Measurements from ENCODE around the gene PGBD1.

Gene PGBD1

DNA sequence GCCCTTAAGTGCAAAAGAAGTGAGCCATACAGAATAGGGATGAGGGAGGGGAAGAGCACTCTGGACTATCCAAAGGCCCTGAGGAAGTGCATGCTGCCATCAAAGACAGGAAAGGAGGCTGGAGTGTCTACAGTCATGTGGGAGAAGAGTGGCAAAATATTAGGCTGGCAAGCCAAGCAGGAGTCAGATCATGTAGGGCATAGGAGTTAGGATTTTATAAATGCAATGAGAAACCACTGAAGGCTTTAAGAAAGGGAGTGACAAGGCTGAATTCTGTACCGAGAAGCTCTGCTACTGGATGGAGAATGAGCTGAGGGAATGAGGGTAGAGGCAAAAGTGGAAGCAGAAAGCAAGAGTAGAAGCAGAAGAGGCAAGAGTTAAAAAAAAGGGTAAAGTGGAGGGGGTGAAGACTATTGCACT, 52.2 kb downstream of the PGBD1 start:
- DNase-seq, result no peak

DNA sequence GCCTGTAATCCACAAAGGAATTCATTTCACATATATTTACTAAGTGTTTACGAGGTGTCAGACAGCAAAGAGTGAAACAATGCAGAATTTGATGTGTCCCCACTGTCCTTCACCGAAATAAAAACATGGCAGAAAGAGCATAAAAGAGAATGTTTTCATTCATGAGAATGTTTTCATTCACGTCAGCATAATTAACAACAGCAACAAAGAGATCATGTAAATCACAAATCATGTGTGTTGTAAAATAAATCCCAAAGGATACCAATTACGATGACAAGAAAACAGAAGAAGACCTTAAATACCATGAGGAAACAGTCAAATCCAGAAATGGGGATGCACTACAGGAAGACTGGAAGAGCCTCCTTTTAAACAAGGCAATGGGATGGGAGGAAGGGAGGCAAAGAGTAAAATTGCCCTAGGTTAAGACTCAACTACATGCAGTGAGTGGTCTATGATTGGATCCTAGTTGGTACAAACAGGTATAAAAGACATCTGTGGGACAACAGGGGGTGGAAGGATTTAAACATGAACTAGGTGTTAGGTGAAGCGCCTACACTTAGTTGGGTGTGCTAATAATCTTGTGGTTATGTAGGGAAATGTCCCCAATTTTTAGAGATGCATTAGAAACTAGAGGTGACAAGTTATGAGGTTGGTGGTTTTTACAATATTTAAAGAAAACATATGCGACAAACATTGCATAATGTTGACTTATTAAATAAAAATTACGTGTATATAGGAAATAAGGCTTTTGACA, 53.1 kb downstream of the PGBD1 start:
- no peak for DNase-seq

DNA sequence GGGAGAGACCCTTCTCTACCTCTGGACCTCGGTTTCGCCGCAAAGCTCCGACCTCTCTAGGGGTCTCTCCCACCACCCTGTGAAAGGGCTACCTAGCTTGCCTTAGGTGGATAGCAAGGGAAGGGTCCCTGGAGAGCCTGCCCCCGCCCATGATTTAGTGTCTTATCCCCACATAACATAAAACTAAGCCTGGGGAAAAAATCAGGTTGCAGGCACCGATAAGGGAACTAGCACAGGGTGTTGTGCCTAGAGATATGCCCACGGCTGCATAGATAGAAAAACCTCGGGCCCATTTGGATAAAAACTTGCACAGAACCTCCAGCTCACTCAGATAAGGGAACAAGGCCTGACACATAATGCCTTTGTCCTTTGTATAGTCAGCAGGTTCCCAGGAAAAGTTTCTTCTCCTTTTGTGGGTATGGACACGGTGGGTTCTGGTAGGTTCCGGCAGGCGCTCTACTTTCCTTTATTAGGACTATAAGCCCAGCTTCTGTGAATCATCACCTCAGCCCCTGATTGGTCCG, 53.7 kb downstream of the PGBD1 start:
- peak in 1 of 56 donors; percentile 34 for DNase-seq

DNA sequence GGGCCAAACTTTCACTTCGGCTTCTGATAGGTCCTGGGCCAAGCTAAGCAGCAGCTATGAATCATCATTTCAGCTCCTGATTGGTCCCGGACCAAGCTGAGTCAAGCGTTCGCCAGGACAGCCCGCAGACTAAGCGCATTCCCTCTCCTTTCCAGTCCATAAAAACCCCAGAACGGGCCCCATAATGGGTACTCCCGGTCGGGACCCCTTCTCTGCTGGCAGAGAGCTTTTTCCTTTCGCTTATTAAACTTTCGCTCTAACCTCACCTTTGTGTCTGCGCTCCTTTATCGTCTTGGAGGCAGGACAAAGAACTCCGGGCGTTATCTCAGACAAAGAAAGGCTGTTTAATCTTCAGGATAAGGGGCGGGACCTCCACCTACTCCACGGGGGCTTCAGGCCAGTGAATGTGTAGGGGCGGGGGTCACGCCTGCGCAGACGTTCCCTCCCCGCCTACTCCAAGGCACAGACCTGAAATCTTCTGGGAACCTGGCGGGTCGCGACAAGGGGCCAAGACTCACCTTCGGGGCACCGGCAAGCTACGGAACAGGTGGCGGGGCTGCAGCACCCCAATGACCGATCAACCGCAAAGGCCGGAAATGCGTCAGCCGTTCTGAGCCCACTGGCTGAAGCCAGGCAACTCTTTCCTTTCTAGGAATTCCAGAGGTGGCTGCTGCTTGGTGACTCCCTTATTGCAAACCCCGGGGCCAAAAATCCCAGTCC, 54.4 kb downstream of the PGBD1 start, which contains the start of gene ZSCAN31:
TSS of gene ZSCAN31 (minus strand) at position 585 of the 720 bp plus-strand sequence. CDS start 6,465 bp downstream, outside the sequence.
- DNase-seq, result peak; percentile 42 to 98 (median 82)

DNA sequence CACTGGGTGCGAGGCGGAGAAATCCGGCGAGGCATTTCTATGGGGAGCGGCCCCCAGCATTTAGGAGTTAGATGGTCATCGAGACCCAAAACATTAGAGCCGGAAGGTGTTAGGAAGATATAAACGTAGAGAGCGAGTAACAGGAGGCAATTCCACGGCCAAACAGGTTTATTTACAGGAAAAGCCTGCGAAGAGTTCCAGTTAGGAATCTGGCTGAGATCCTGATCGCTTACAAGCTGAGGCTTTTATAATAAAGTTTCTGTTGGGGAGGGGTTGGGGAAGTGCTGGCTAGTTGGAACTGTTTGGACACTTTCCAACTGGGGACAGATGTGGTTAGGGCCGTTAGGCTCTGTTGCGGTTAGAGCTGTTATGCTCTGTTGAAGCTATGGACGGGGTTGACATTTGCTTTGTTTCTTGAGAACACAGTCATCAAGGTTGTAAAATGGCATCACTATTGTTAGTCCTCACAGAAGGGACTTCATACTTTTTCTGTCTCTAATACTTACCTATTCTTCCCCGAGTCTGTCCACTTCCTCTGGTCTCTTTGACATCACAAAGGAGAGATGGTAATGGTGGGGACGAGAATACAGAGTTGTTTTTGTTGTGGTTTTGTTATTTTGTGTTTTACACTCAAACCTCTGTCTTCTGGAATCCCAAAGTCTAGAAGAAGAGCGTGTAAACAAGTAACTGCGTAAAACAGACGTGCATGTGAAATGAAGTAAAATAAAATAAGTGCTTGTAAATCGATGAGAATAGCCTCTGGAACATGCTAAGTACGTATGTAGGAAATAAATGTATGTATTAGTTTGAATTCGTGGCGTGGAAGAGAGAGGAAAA, 55.1 kb downstream of the PGBD1 start:
- peak in 17 of 56 donors; percentile 4 to 52 (median 38) for DNase-seq

DNA sequence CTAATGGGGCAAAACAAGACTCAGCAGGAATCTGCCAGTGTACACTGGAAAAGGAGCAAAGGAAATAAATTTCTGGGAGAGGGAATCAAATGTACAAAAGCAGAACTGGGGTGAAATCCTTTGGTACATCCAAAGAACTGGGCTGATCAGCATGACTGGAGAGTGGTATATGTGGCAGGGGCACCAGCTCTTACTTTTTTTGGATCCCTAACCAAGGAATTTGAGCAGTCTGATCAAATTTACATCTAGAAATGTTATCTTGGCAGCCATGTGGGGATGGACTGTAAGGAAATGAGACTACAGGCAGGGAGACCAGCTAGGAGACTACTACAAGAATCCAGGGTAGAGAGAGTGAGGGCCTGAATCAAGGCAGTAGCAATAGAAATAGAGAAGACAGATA, 55.7 kb downstream of the PGBD1 start:
- DNase-seq, result no peak

GRCh38 chr6:28340310-28341095, 59.1 kb downstream of the PGBD1 start:
- DNase-seq, result no peak

DNA sequence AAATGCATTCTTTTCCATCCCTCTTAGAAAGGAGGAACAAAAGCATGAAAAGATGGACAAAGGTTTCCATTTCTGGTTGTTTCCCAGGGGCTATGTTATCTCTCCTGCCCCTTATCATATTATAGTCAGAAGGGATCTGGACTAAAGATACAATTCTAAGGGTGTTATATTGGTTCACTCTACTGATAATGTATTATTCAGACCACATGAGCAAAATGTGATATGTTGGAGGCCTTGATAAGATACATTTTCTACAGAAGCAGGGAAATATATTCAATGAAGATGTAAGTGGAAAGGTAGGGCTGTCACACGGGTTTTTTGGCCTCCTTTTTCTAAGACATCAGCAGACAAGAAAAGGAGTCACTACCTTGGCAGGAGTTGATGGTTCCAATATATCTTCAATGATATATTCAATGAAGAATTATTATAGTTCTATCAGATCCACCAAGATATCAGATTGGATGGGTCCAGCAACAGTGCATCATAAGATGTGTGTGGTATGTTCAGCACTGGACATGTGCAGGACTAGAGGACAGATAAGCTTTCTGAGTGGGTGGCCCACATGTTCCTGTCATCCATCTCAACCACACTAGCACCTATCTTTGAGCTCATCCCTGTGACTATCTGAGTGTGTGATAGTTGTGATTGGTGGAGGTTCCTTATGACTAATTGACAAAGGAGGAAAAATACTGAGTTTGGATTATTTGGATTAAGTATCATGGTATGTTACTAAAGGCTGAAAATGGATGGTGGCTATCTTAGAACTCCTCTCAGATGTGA, 62.7 kb downstream of the PGBD1 start:
- DNase-seq, result no peak

DNA sequence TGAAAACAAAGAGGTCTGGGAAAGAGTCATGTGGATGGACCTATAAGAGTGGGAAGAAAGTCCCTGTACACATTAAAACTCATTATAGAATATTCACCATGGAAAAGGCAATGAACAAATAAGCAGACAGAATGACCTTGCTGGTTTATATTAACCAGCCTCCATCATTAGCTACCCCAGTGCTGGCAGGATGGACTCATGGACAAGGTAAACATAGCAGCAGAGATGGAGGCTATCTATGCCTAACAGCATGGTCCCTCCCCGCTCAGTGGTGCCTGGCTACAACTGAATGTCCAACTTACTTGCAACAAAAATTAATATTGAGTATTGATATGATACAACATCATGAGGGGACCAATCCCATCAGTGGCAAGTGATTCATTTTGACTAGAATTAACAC, 63.8 kb downstream of the PGBD1 start:
- DNase-seq, result no peak

DNA sequence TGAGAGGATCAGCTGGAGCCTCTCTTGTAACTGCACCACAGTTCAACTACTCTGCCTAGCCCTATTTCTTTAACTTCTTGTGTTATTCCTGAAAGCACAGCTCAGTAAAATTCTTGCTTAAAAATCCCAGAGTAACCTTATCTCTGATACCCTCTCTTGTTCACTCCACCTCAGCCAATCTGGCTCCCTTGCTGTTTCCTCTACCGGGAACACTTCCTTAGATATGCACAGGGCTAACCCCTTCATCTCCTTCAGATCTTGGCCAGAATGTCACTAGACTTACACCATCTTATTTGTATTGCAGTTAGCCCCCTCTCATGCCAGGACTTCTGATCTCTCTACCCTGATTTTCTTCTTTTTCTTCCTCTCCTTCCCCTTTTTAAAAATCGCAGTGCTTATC, 65.7 kb downstream of the PGBD1 start:
- no peak for DNase-seq

GRCh38 chr6:28349344-28349891, 68.0 kb downstream of the PGBD1 start:
- DNase-seq, result no peak

DNA sequence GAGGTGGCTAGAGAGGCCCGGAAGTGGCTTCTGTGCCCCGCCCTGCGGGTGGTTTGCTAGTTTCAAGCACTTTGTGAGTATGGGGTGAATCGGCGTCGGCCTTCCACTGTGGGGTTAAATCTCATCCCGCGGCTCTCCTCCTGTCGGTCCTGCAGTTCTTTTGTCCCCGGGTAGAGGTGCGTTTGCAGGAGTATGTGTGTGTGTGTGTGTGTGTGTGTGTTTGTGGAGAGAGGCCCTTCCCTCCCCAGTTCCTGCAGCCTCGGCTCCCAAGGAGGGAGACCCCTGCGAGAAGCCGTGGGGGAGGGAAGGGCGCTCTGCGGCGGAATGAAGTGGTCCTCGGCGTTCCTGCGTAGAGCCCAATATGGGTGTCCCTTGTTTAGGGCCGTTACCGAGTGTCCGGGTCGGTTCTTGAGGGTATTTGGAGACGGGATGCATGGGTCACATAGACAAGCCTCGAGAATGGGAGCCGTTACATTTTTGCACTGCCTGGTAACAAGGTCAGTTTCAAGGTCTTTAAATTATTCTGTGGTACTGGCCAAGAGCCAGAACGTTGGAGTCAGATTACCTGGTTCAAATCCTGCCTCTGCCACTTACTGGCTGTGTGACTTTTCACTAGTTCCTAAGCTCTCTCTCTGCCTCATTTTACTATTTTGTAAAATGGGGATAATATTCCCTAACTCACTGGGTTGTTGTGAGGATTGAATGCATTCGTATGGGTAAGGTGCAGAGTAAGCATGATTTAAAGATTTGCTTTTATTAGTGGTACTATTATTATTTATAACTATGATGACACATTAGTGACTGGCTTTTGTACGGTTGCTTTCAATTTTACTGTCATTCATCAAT, 68.7 kb downstream of the PGBD1 start, which contains the start of gene ZKSCAN3:
TSS of gene ZKSCAN3 (plus strand) at position 56 of the 846 bp plus-strand sequence. CDS start 9,640 bp downstream, outside the sequence.
- DNase-seq, result peak in 55 of 56 donors; percentile 19 to 91 (median 70)

- DNase-seq, result no peak
These were observed 69.7 kb downstream of the PGBD1 start for GRCh38 chr6:28351087-28351486.

DNA sequence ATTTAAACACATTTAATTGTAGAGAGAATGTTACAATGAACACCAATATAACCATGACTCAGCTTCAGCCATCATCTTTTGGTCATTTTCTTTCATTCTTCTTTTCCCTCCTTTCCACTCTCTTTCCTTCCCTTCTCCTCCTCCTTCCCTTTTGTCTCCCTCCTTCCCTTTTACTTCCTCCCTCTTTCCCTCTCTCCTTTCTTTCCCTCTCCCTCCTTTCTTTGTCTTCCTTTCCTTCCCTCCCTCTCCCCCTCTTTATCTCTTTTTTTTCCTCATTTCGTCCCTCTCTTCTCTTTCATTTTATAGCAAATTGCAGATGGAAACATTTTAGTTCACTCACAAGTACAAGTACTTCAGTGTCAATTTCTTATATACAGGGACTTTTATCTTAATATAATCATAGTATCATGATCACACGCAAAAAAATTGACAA, 70.1 kb downstream of the PGBD1 start:
- no peak for DNase-seq
